HepG2 (cell line): ENCODE data around the gene TJAP1. TPM values are rescaled to one million over a fixed set of nuclear protein-coding genes. Genes with fewer than 3 reads are reported as not detected.

ENCODE experiments used
- BATF2 ChIP-seq: sonication (generic); formaldehyde crosslinking; IDR thresholded peaks from 2 replicates; pipeline ENCODE4 v1.8.0; 2022; ENCODE audit warnings: mild to moderate bottlenecking, missing genetic modification reagents, moderate library complexity
- CSRNP1 ChIP-seq: sonication (generic); formaldehyde crosslinking; IDR thresholded peaks from 2 replicates; pipeline ENCODE4 v1.8.1; 2023; ENCODE audit warnings: mild to moderate bottlenecking, missing genetic modification reagents
- EP300 ChIP-seq, 3 experiments: sonication (generic) in 1 of 3; formaldehyde crosslinking in 1 of 3; IDR thresholded peaks; 2 replicates each; pipeline versions ENCODE4 v1.5.1 to v1.6.1; 2011 to 2020; ENCODE audit warnings: low read depth in 2 of 3, low read length in 2 of 3, borderline replicate concordance in 1 of 3, improper control_type of control experiment in 1 of 3, mild to moderate bottlenecking in 1 of 3, missing genetic modification reagents in 1 of 3, moderate library complexity in 1 of 3
- FIP1L1 ChIP-seq: fragments of 200-400 bp; formaldehyde crosslinking; IDR thresholded peaks from 2 replicates; pipeline ENCODE4 v1.6.1; 2018; ENCODE audit warnings: low read depth, mild to moderate bottlenecking, low read length, moderate library complexity, borderline replicate concordance; ENCODE audit not compliant: insufficient read depth
- LCORL ChIP-seq, 2 experiments: fragments of 450-650 bp in 1 of 2; sonication (generic) in 1 of 2; formaldehyde crosslinking in 1 of 2; IDR thresholded peaks; 2 replicates each; pipeline versions ENCODE4 v1.5.0 to v1.6.1; 2017 to 2020; ENCODE audit warnings: antibody characterized with exemption in 1 of 2, missing genetic modification reagents in 1 of 2
- PHF8 ChIP-seq: sonication (generic); formaldehyde crosslinking; IDR thresholded peaks from 2 replicates; pipeline ENCODE4 v1.5.0; 2020; ENCODE audit warnings: missing genetic modification reagents
- POLR2A ChIP-seq, 2 experiments: IDR thresholded peaks; 2 replicates each; pipeline ENCODE4 v1.6.1; 2011; ENCODE audit warnings: low read depth in 2 of 2, low read length in 2 of 2, mild to moderate bottlenecking in 1 of 2, moderate library complexity in 1 of 2; ENCODE audit not compliant: insufficient read depth in 1 of 2
- SMARCE1 ChIP-seq: fragments of 450-650 bp; IDR thresholded peaks from 2 replicates; pipeline ENCODE4 v1.6.1; 2017; ENCODE audit warnings: borderline replicate concordance
- ZMYM4 ChIP-seq: sonication (generic); formaldehyde crosslinking; IDR thresholded peaks from 2 replicates; pipeline ENCODE4 v1.8.1; 2023; ENCODE audit warnings: mild to moderate bottlenecking, missing genetic modification reagents
- ZNF446 ChIP-seq: sonication (generic); formaldehyde crosslinking; IDR thresholded peaks from 2 replicates; pipeline ENCODE4 v1.5.0; 2020; ENCODE audit warnings: mild to moderate bottlenecking, missing genetic modification reagents
- polyA plus RNA-seq, 8 experiments: library from polyadenylated mRNA; depleted of rRNA in 3 of 8; stranded (reverse) in 7 of 8; unstranded in 1 of 8; fragments of >200 nt; fragmentation: Illumina TruSeq in 4 of 8; extraction: Trizol in 4 of 8; gene quantifications; 2 replicates each; pipeline versions ENCODE4 v1.2.1 to v1.2.3, GENCODE V29; 2011 to 2016; ENCODE audit warnings: low read depth in 4 of 8, missing spikeins in 1 of 8, mixed read lengths in 1 of 8; ENCODE audit not compliant: insufficient read depth in 1 of 8
- total RNA-seq, 5 experiments: library from RNA; depleted of rRNA; stranded (reverse); fragments of >200 nt; fragmentation: Illumina TruSeq; extraction: Trizol; gene quantifications; 2 replicates each; pipeline ENCODE4 v1.2.3, GENCODE V29; 2016; ENCODE audit warnings: low read depth in 1 of 5
- TF ChIP-seq, protein P1 (sequence below): sonication (generic); formaldehyde crosslinking; IDR thresholded peaks from 2 replicates; pipeline ENCODE4 v1.4.0; 2020; ENCODE audit warnings: missing genetic modification reagents, borderline replicate concordance
- TF ChIP-seq, protein P2 (sequence below): sonication (generic); formaldehyde crosslinking; IDR thresholded peaks from 2 replicates; pipeline ENCODE4 v1.9.0; 2022; ENCODE audit warnings: low read depth, missing genetic modification reagents
- TF ChIP-seq, protein P3 (sequence below): sonication (generic); formaldehyde crosslinking; IDR thresholded peaks from 2 replicates; pipeline ENCODE4 v1.4.0; 2020; ENCODE audit warnings: mild to moderate bottlenecking, missing genetic modification reagents
- TF ChIP-seq, protein P4 (sequence below): sonication (generic); formaldehyde crosslinking; conservative IDR thresholded peaks from 2 replicates; pipeline ENCODE4 v1.8.1; 2023; ENCODE audit warnings: missing genetic modification reagents

TJAP1 gene
- total and polyA plus RNA-seq, 2 of the 13 experiments (the other 11 are each of a cell fraction or from before 2014, with no cell fraction given) = 15.7 to 41.6 TPM

GRCh38 chr6:43491750-43492661 is 14.6 kb downstream of the TJAP1 start (continued):
- TF ChIP-seq, protein P1, sequence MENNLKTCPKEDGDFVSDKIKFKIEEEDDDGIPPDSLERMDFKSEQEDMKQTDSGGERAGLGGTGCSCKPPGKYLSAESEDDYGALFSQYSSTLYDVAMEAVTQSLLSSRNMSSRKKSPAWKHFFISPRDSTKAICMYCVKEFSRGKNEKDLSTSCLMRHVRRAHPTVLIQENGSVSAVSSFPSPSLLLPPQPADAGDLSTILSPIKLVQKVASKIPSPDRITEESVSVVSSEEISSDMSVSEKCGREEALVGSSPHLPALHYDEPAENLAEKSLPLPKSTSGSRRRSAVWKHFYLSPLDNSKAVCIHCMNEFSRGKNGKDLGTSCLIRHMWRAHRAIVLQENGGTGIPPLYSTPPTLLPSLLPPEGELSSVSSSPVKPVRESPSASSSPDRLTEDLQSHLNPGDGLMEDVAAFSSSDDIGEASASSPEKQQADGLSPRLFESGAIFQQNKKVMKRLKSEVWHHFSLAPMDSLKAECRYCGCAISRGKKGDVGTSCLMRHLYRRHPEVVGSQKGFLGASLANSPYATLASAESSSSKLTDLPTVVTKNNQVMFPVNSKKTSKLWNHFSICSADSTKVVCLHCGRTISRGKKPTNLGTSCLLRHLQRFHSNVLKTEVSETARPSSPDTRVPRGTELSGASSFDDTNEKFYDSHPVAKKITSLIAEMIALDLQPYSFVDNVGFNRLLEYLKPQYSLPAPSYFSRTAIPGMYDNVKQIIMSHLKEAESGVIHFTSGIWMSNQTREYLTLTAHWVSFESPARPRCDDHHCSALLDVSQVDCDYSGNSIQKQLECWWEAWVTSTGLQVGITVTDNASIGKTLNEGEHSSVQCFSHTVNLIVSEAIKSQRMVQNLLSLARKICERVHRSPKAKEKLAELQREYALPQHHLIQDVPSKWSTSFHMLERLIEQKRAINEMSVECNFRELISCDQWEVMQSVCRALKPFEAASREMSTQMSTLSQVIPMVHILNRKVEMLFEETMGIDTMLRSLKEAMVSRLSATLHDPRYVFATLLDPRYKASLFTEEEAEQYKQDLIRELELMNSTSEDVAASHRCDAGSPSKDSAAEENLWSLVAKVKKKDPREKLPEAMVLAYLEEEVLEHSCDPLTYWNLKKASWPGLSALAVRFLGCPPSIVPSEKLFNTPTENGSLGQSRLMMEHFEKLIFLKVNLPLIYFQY = no peak
- TF ChIP-seq PHF8 (CRISPR knock-in tag) (no peak), FIP1L1 (no peak), SMARCE1 (no peak), ZNF446 (CRISPR knock-in tag) (no peak), BATF2 (CRISPR knock-in tag) (no peak), CSRNP1 (CRISPR knock-in tag) (no peak), EP300 (IDR thresholded peaks at IDR 0.05; ENCODE audit: low read depth in 2 of 2, low read length in 2 of 2) (no peak), EP300 (CRISPR knock-in tag; IDR thresholded peaks at IDR 0.05; ENCODE audit: borderline replicate concordance) (no peak), LCORL (IDR thresholded peaks at IDR 0.05) (no peak), LCORL (CRISPR knock-in tag; IDR thresholded peaks at IDR 0.05) (0 out of 2 replicates have a peak, but pooled peaks have one; percentile 9), POLR2A (IDR thresholded peaks at IDR 0.05; ENCODE audit: insufficient read depth in 1 of 2, low read depth in 2 of 2, low read length in 2 of 2) (no peak), ZMYM4 (no peak)
- TF ChIP-seq, protein P2, sequence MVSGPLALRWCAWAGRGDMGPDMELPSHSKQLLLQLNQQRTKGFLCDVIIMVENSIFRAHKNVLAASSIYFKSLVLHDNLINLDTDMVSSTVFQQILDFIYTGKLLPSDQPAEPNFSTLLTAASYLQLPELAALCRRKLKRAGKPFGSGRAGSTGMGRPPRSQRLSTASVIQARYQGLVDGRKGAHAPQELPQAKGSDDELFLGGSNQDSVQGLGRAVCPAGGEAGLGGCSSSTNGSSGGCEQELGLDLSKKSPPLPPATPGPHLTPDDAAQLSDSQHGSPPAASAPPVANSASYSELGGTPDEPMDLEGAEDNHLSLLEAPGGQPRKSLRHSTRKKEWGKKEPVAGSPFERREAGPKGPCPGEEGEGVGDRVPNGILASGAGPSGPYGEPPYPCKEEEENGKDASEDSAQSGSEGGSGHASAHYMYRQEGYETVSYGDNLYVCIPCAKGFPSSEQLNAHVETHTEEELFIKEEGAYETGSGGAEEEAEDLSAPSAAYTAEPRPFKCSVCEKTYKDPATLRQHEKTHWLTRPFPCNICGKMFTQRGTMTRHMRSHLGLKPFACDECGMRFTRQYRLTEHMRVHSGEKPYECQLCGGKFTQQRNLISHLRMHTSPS (CRISPR knock-in tag) = no peak; the same call in 1 of the 2 replicates
- TF ChIP-seq, protein P3, sequence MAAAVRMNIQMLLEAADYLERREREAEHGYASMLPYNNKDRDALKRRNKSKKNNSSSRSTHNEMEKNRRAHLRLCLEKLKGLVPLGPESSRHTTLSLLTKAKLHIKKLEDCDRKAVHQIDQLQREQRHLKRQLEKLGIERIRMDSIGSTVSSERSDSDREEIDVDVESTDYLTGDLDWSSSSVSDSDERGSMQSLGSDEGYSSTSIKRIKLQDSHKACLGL (CRISPR knock-in tag) = 0 out of 2 replicates have a peak, but pooled peaks have one; percentile 54
- TF ChIP-seq, protein P4, sequence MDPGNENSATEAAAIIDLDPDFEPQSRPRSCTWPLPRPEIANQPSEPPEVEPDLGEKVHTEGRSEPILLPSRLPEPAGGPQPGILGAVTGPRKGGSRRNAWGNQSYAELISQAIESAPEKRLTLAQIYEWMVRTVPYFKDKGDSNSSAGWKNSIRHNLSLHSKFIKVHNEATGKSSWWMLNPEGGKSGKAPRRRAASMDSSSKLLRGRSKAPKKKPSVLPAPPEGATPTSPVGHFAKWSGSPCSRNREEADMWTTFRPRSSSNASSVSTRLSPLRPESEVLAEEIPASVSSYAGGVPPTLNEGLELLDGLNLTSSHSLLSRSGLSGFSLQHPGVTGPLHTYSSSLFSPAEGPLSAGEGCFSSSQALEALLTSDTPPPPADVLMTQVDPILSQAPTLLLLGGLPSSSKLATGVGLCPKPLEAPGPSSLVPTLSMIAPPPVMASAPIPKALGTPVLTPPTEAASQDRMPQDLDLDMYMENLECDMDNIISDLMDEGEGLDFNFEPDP (CRISPR knock-in tag) = no peak
